ENCODE results near the gene RD3L. TPM values are rescaled to one million over a fixed set of nuclear protein-coding genes. Genes with fewer than 3 reads are reported as not detected.

The RD3L gene
- total and polyA plus RNA-seq, 9 of the 15 experiments (the other 6 are each of a cell fraction or from before 2014, with no cell fraction given) = 0.14 TPM; not detected in 8

GRCh38 chr14:103909531-103910261, 32.6 kb downstream of the RD3L start (continued):
- TF ChIP-seq AFF1 (IDR thresholded peaks at IDR 0.05; ENCODE audit: low read depth in 1 of 2, partially characterized antibody in 2 of 2) (no peak), ETV6 (IDR thresholded peaks at IDR 0.05; ENCODE audit: borderline replicate concordance in 1 of 2, low read depth in 2 of 2, low read length in 1 of 2) (no peak), ETV6 (CRISPR knock-in tag; IDR thresholded peaks at IDR 0.05; ENCODE audit: borderline replicate concordance) (no peak)

- no peak overlapping the region for H3K9ac ChIP-seq (ENCODE audit: insufficient read depth in 1 of 2, low read depth in 2 of 2, low read length in 2 of 2)
- no peaks in the 10 kb centered on the region for H3K79me2 ChIP-seq (ENCODE audit: control insufficient read depth, insufficient read depth, low read length)
- no peaks in the 10 kb centered on the region for H3K9me3 ChIP-seq (replicated peaks; ENCODE audit: control insufficient read depth, insufficient read depth, low read depth, low read length)
- peaks cover 0 to 5% of the 10 kb centered on the region in 2 experiments; a peak in 2 of 5 replicates for H3K4me1 ChIP-seq (replicated peaks in 1 of 2; ENCODE audit: control insufficient read depth in 2 of 2, insufficient read depth in 2 of 2, low read length in 2 of 2)
- FAIRE-seq (no peak), DNase-seq (ENCODE audit: extremely low read depth in 1 of 4, low spot score in 3 of 4) (no peak), ATAC-seq (no peak)
- H3K4me3 ChIP-seq = no peak overlapping the region
- H3K27me3 ChIP-seq (ENCODE audit: control insufficient read depth in 2 of 2, insufficient read depth in 2 of 2, low read length in 2 of 2) = no peaks in the 10 kb centered on the region
- in situ Hi-C loops (cut with MboI) = no loop called here
- POLR2A ChIA-PET = interaction anchor here (0.9 kb wide), 1 partner anchor 57 kb away, joined by 3 read pairs; no protein-coding TSS in a partner anchor
- H3K9me1 ChIP-seq (ENCODE audit: control insufficient read depth, insufficient read depth, low read length) = no peaks in the 10 kb centered on the region
- CTCF ChIA-PET (ENCODE audit: low intra/inter-chr PET ratio) = no interaction called here
- intact Hi-C loops (cut with micrococcal nuclease) = no loop called here
- TF ChIP-seq NELFE (IDR thresholded peaks at IDR 0.05; ENCODE audit: insufficient read depth, insufficient read length) = no peak
- TF ChIP-seq NFYB (IDR thresholded peaks at IDR 0.05; ENCODE audit: extremely low read depth, insufficient read length) = no peak
- TF ChIP-seq PURB (CRISPR knock-in tag; IDR thresholded peaks at IDR 0.05; ENCODE audit: low read depth) = no peak
- no peak for TF ChIP-seq HNRNPH1 (optimal IDR thresholded peaks at IDR 0.05; ENCODE audit: low read depth, low read length)
- TF ChIP-seq NFATC3 (IDR thresholded peaks at IDR 0.05) = no peak
- no peak overlapping the region for H2AFZ ChIP-seq (ENCODE audit: low read depth, low read length)
- H3K36me3 ChIP-seq (ENCODE audit: control insufficient read depth, insufficient read depth, low read length) = peaks cover 22% of the 10 kb centered on the region; the same call in 2 of the 3 replicates
- H3K27ac ChIP-seq (ENCODE audit: extremely low read depth, low read depth, low read length) = no peak overlapping the region
- 100% methylated on average over 1 of the region's 4 CpGs for whole genome bisulfite sequencing (ENCODE audit: insufficient coverage, low coverage, missing lambda C conversion rate)
- H3K4me2 ChIP-seq (ENCODE audit: insufficient read depth, low read length) = no peak overlapping the region
- no peaks in the 10 kb centered on the region for H4K20me1 ChIP-seq (replicated peaks; ENCODE audit: control insufficient read depth, insufficient read depth, low read length)
- no TSS peak for BruUV-seq (replicated peaks)
Observed at GRCh38 chr14:103908580-103908979, 33.7 kb downstream of the RD3L start.
